ENCODE results near the gene POU6F2.
"Not testable (repeated sequence)": the region's sequence is repeated elsewhere in the genome, so short reads cannot be mapped to it uniquely, and the experiment has no call there.

Gene POU6F2

DNA sequence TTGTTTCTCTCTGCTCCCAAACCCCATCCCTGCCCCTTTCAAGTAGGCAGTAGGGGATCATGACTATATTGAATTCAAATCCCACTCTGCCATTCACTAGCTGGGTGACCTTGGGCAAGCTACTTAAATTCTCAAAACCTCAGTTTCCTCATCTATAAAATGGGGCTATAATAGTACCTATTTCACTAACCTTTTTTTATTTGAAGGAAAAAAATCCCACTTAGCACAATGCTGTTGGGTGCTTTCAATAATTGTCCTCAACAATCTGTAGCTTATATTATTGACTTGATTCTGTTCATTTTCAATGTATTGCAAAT, 398.1 kb downstream of the POU6F2 start:
- TF ChIP-seq GABPA (IDR thresholded peaks at IDR 0.05; ENCODE audit: low read depth) = no peak
- no peak for TF ChIP-seq SPI1 (IDR thresholded peaks at IDR 0.05; ENCODE audit: borderline replicate concordance, low read depth)
- Histone ChIP-seq H3K27me3 (ENCODE audit: insufficient read depth, poor library complexity, severe bottlenecking) (no peaks in the 10 kb centered on the region), H3K27ac (replicated peaks) (no peak overlapping the region), H3K4me3 (replicated peaks; ENCODE audit: insufficient read depth, low read length) (no peak overlapping the region)
- no peak for DNase-seq (ENCODE audit: low read depth in 1 of 2, low spot score in 1 of 2)

DNA sequence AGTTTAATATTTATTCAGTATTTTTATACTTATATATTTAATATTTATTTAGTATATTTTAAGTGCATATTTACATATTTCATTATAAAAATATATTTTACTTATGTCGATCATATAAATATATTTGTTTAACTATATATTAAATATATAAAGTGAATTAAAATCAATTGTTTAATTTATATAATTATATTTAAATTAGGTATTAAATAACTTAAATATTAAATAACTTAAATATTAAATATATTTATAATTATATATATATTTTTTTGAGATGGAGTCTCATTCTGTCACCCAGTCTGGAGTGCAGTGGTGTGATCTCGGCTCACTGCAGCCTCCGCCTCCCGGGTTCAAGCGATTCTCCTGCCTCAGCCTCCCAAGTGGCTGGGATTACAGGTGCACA, 399.2 kb downstream of the POU6F2 start:
- H3K27ac ChIP-seq (replicated peaks); H3K27me3 ChIP-seq (ENCODE audit: insufficient read depth, poor library complexity, severe bottlenecking); DNase-seq (ENCODE audit: low read depth in 1 of 2, low spot score in 1 of 2); H3K4me3 ChIP-seq (replicated peaks; ENCODE audit: insufficient read depth, low read length): not testable (repeated sequence)

DNA sequence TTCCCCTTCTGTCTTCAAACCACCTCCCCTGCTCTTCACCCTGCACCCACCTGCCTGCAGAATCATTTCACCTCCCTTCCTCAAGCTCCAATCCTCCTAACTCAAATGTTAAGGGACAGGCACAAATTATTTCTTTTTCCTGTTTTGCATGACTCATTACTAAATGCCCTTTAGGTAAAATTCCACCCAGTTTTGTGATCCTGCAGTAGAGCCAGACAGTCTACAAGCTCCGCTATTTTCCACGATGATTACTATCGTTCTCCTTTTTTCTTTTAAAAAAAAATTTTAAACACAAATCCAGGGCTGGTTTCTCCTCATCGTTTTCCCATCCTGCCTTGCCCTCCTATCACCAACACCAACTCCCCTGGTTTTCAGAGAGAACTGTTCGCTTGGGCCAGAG, 401.7 kb downstream of the POU6F2 start:
- no peak for DNase-seq (ENCODE audit: low read depth in 1 of 2, low spot score in 1 of 2)
- TF ChIP-seq, protein P1, sequence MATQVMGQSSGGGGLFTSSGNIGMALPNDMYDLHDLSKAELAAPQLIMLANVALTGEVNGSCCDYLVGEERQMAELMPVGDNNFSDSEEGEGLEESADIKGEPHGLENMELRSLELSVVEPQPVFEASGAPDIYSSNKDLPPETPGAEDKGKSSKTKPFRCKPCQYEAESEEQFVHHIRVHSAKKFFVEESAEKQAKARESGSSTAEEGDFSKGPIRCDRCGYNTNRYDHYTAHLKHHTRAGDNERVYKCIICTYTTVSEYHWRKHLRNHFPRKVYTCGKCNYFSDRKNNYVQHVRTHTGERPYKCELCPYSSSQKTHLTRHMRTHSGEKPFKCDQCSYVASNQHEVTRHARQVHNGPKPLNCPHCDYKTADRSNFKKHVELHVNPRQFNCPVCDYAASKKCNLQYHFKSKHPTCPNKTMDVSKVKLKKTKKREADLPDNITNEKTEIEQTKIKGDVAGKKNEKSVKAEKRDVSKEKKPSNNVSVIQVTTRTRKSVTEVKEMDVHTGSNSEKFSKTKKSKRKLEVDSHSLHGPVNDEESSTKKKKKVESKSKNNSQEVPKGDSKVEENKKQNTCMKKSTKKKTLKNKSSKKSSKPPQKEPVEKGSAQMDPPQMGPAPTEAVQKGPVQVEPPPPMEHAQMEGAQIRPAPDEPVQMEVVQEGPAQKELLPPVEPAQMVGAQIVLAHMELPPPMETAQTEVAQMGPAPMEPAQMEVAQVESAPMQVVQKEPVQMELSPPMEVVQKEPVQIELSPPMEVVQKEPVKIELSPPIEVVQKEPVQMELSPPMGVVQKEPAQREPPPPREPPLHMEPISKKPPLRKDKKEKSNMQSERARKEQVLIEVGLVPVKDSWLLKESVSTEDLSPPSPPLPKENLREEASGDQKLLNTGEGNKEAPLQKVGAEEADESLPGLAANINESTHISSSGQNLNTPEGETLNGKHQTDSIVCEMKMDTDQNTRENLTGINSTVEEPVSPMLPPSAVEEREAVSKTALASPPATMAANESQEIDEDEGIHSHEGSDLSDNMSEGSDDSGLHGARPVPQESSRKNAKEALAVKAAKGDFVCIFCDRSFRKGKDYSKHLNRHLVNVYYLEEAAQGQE (IDR thresholded peaks at IDR 0.05; ENCODE audit: insufficient replicate concordance, low read depth) = no peak
- Histone ChIP-seq H3K27me3 (ENCODE audit: insufficient read depth, poor library complexity, severe bottlenecking) (no peaks in the 10 kb centered on the region), H3K4me3 (replicated peaks; ENCODE audit: insufficient read depth, low read length) (no peak overlapping the region), H3K27ac (replicated peaks) (no peak overlapping the region)

DNA sequence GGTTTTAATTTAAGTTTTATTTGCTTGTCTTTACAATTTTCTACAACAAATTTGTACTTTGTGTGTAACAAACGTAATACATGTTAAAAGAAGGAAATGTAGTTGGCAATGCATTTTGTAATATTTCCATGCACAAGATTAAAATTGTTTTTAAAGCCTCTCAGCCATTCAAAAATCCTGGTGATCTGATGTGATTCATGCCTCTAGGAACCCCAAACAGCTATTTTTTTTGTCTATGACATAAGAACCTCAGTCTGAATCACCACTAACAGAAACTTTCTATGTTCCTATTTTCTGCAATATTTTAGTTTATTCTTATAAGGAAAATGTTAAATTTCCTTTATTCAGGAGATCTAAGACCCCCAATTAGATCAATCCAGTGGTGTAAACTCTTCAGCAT, 405.4 kb downstream of the POU6F2 start:
- no peaks in the 10 kb centered on the region for H3K27me3 ChIP-seq (ENCODE audit: insufficient read depth, poor library complexity, severe bottlenecking)
- no peak for DNase-seq (ENCODE audit: low read depth in 1 of 2, low spot score in 1 of 2)
- no peak overlapping the region for H3K27ac ChIP-seq (replicated peaks)
- H3K4me3 ChIP-seq (replicated peaks; ENCODE audit: insufficient read depth, low read length) = no peak overlapping the region
- TF ChIP-seq GABPA (IDR thresholded peaks at IDR 0.05; ENCODE audit: low read depth) = no peak
- TF ChIP-seq SPI1 (IDR thresholded peaks at IDR 0.05; ENCODE audit: borderline replicate concordance, low read depth) = no peak
- TF ChIP-seq, protein P1 (IDR thresholded peaks at IDR 0.05; ENCODE audit: insufficient replicate concordance, low read depth) = no peak
- TF ChIP-seq, protein P2, sequence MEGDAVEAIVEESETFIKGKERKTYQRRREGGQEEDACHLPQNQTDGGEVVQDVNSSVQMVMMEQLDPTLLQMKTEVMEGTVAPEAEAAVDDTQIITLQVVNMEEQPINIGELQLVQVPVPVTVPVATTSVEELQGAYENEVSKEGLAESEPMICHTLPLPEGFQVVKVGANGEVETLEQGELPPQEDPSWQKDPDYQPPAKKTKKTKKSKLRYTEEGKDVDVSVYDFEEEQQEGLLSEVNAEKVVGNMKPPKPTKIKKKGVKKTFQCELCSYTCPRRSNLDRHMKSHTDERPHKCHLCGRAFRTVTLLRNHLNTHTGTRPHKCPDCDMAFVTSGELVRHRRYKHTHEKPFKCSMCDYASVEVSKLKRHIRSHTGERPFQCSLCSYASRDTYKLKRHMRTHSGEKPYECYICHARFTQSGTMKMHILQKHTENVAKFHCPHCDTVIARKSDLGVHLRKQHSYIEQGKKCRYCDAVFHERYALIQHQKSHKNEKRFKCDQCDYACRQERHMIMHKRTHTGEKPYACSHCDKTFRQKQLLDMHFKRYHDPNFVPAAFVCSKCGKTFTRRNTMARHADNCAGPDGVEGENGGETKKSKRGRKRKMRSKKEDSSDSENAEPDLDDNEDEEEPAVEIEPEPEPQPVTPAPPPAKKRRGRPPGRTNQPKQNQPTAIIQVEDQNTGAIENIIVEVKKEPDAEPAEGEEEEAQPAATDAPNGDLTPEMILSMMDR (IDR thresholded peaks at IDR 0.05; ENCODE audit: insufficient read depth, low read length) = no peak
- no peak for TF ChIP-seq POLR2AphosphoS5 (IDR thresholded peaks at IDR 0.05; ENCODE audit: low read depth)

DNA sequence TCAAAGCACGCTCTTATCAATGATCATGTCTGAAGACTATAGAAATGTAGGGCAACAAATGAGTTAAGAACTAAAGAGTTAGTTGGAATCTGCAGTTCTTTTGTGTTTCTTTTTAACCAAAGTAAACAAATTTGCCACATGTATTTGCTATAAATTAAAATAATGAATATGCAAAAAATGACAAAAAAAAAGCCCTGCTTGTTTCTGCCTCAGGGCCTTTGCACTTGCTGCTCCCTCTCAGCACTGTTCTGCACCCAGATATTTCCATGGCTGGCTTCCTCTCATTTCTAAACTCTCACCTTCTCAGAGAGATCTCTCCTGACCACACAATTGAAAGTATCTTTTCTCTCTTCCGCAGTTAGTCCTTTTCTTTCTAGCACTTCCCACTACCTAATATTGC, 406.7 kb downstream of the POU6F2 start:
- Histone ChIP-seq H3K4me3 (replicated peaks; ENCODE audit: insufficient read depth, low read length) (no peak overlapping the region), H3K27ac (replicated peaks) (no peak overlapping the region), H3K27me3 (ENCODE audit: insufficient read depth, poor library complexity, severe bottlenecking) (no peaks in the 10 kb centered on the region)
- DNase-seq (ENCODE audit: low read depth in 1 of 2, low spot score in 1 of 2) = no peak
- TF ChIP-seq SPI1 (IDR thresholded peaks at IDR 0.05; ENCODE audit: borderline replicate concordance, low read depth) (no peak), GABPA (IDR thresholded peaks at IDR 0.05; ENCODE audit: low read depth) (no peak)
- TF ChIP-seq, protein P1 (IDR thresholded peaks at IDR 0.05; ENCODE audit: insufficient replicate concordance, low read depth) = no peak

All from HL-60 (cell line).